Liver (tissue), 9 donors: ENCODE measurements around the gene RNFT2. TPM values are rescaled to one million over a fixed set of nuclear protein-coding genes. Genes with fewer than 3 reads are reported as not detected.

Experiments used
- DNase-seq: peaks from one replicate; pipeline ENCODE4 v3.0.0-alpha.2; 2017; ENCODE audit warnings: low spot score
- H3K27ac ChIP-seq, 2 donors: one replicate each; pipeline ENCODE4 v1.7.0; 2013; ENCODE audit warnings: inconsistent platforms in 2 of 2, low read length in 2 of 2, control low read depth in 1 of 2, low read depth in 1 of 2, mild to moderate bottlenecking in 1 of 2
- H3K27me3 ChIP-seq, 4 donors: one replicate each; pipeline versions ENCODE4 v1.6.1 to v1.7.0; 2013; ENCODE audit warnings: low read length in 3 of 4, inconsistent platforms in 1 of 4, mild to moderate bottlenecking in 1 of 4, moderate library complexity in 1 of 4; ENCODE audit not compliant: control insufficient read depth in 4 of 4, insufficient read depth in 4 of 4
- H3K36me3 ChIP-seq, 4 donors: one replicate each; pipeline versions ENCODE4 v1.6.1 to v1.7.0; 2013; ENCODE audit warnings: low read length in 3 of 4, mild to moderate bottlenecking in 3 of 4, low read depth in 1 of 4, moderate library complexity in 1 of 4; ENCODE audit not compliant: control insufficient read depth in 4 of 4, insufficient read depth in 3 of 4
- H3K4me1 ChIP-seq, 4 donors: one replicate each; pipeline versions ENCODE4 v1.6.1 to v1.7.0; 2013; ENCODE audit warnings: low read length in 3 of 4, mild to moderate bottlenecking in 3 of 4, moderate library complexity in 1 of 4; ENCODE audit not compliant: control insufficient read depth in 4 of 4, insufficient read depth in 4 of 4
- H3K4me3 ChIP-seq, 3 donors: one replicate each; pipeline versions ENCODE4 v1.6.1 to v1.7.0; 2013; ENCODE audit warnings: low read length in 3 of 3, control low read depth in 1 of 3, low read depth in 1 of 3, mild to moderate bottlenecking in 1 of 3
- H3K9ac ChIP-seq, 2 donors: one replicate each; pipeline ENCODE4 v1.7.0; 2013; ENCODE audit warnings: low read length in 2 of 2, mild to moderate bottlenecking in 2 of 2, moderate library complexity in 2 of 2, control low read depth in 1 of 2, low read depth in 1 of 2
- H3K9me3 ChIP-seq, 4 donors: one replicate each; pipeline versions ENCODE4 v1.6.1 to v1.7.0; 2013; ENCODE audit warnings: low read length in 3 of 4; ENCODE audit not compliant: control insufficient read depth in 4 of 4
- EGR1 ChIP-seq, 2 donors: IDR thresholded peaks; 2 replicates each; pipeline ENCODE4 v1.6.1; 2016 to 2018; ENCODE audit warnings: antibody characterized with exemption in 2 of 2, low read depth in 2 of 2
- FOXA1 ChIP-seq: IDR thresholded peaks from 2 replicates; pipeline ENCODE4 v1.6.1; 2016; ENCODE audit warnings: antibody characterized with exemption
- FOXA2 ChIP-seq: IDR thresholded peaks from 2 replicates; pipeline ENCODE4 v1.6.1; 2016; ENCODE audit warnings: antibody characterized with exemption
- GABPA ChIP-seq, 2 donors: IDR thresholded peaks in 1 of 2; conservative IDR thresholded peaks in 1 of 2; 2 replicates each; pipeline ENCODE4 v1.6.1; 2016; ENCODE audit warnings: antibody characterized with exemption in 2 of 2, mild to moderate bottlenecking in 1 of 2, moderate library complexity in 1 of 2
- HNF4A ChIP-seq, 2 donors: conservative IDR thresholded peaks; 2 replicates each; pipeline ENCODE4 v1.6.1; 2016; ENCODE audit warnings: antibody characterized with exemption in 2 of 2, mild to moderate bottlenecking in 2 of 2
- HNF4G ChIP-seq: IDR thresholded peaks from 2 replicates; pipeline ENCODE4 v1.6.1; 2016; ENCODE audit warnings: antibody characterized with exemption
- JUND ChIP-seq, 2 donors: IDR thresholded peaks; 2 replicates each; pipeline ENCODE4 v1.6.1; 2016; ENCODE audit warnings: antibody characterized with exemption in 2 of 2
- NR2F2 ChIP-seq: IDR thresholded peaks from 2 replicates; pipeline ENCODE4 v1.6.1; 2016; ENCODE audit warnings: antibody characterized with exemption
- RAD21 ChIP-seq, 2 donors: IDR thresholded peaks; 2 replicates each; pipeline ENCODE4 v1.6.1; 2016; ENCODE audit warnings: antibody characterized with exemption in 2 of 2, mild to moderate bottlenecking in 2 of 2
- RXRA ChIP-seq, 2 donors: IDR thresholded peaks; 2 replicates each; pipeline ENCODE4 v1.6.1; 2017 to 2018; ENCODE audit warnings: antibody characterized with exemption in 2 of 2, mild to moderate bottlenecking in 1 of 2
- SP1 ChIP-seq: IDR thresholded peaks from 2 replicates; pipeline ENCODE4 v1.6.1; 2018; ENCODE audit warnings: antibody characterized with exemption, mild to moderate bottlenecking
- TAF1 ChIP-seq: conservative IDR thresholded peaks from 2 replicates; pipeline ENCODE4 v1.6.1; 2016; ENCODE audit warnings: antibody characterized with exemption, mild to moderate bottlenecking
- YY1 ChIP-seq: IDR thresholded peaks from 2 replicates; pipeline ENCODE4 v1.6.1; 2016; ENCODE audit warnings: antibody characterized with exemption, mild to moderate bottlenecking
- WGBS: extraction: QIAGEN DNeasy Blood & Tissue Kit; methylation state at CpG from one replicate; pipeline ENCODE4 v1.1.7; 2013; 5-methylcytosine and 5-hydroxymethylcytosine counted together
- polyA plus RNA-seq, 2 donors: library from polyadenylated mRNA; stranded (reverse) in 1 of 2; unstranded in 1 of 2; fragments of 200-250 nt in 1 of 2; fragments of >200 nt in 1 of 2; fragmentation: Nextera tagmentation in 1 of 2; extraction: Ambion mirVana in 1 of 2; gene quantifications; one replicate each; pipeline versions ENCODE4 v1.2.1 to v1.2.3, GENCODE V29; 2013 to 2015
- total RNA-seq, 2 donors: library from RNA; depleted of rRNA; stranded (reverse); fragments of >200 nt; gene quantifications; one replicate each; pipeline ENCODE4 v1.2.3, GENCODE V29; 2014
- TF ChIP-seq, protein P1 (sequence below): IDR thresholded peaks from 2 replicates; pipeline ENCODE4 v1.6.1; 2016; ENCODE audit warnings: antibody characterized with exemption, mild to moderate bottlenecking
- TF ChIP-seq, protein P2 (sequence below): IDR thresholded peaks from 2 replicates; pipeline ENCODE4 v1.6.1; 2016; ENCODE audit warnings: antibody characterized with exemption
- TF ChIP-seq, protein P3 (sequence below): IDR thresholded peaks from 2 replicates; pipeline ENCODE4 v1.6.1; 2016; ENCODE audit warnings: antibody characterized with exemption
- TF ChIP-seq, protein P4 (sequence below): fragments of 150-350 bp; IDR thresholded peaks from 2 replicates; pipeline ENCODE4 v1.5.1; 2017; ENCODE audit warnings: improper control_type of control experiment, low read depth, low read length; ENCODE audit not compliant: missing input control
- TF ChIP-seq, protein P5 (sequence below): IDR thresholded peaks from 2 replicates; pipeline ENCODE4 v1.6.1; 2016; ENCODE audit warnings: antibody characterized with exemption
- donor health status: healthy.
- donor health status: healthy.
- donor health status: healthy.
- donor health status: healthy.
- donor health status: healthy.

The RNFT2 gene
- total and polyA plus RNA-seq, 4 donors = 0.13 to 1.4 (median 0.19) TPM

DNA sequence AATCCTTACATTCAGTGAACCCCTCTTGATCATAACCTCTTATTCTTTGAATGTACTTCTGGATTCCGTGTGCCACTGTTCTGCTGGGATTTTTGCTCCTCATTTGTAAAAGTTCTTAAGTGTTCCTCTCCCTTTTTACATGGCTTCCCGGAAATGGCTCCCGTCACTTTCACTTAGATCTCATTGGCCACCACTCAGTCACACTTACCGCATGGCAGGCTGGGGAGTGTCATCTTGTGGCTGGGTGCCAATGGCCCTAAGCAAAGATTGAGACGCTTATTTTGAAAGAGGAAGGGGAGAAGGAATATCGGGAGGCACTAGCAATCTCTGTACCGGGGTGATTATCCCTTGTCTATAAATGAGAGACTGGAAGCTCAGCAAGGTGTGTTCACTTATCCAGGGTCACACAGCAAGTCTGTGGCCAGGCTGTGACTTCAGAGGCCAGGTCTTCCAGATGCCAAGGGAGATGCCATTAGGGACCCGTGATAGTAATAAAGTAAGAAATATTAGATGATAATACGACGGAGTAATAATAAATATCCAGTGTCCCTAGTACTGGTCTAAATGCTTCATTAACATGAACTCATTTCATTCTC, 68.8 kb downstream of the RNFT2 start:
- H3K27me3 ChIP-seq = no peaks in the 10 kb centered on the region
- no peak overlapping the region for H3K9ac ChIP-seq
- H3K9me3 ChIP-seq = no peaks in the 10 kb centered on the region
- H3K27ac ChIP-seq = no peak overlapping the region
- no peak overlapping the region for H3K4me3 ChIP-seq
- no peaks in the 10 kb centered on the region for H3K4me1 ChIP-seq
- no peak for DNase-seq
- H3K36me3 ChIP-seq = no peaks in the 10 kb centered on the region
- 84% methylated on average over 10 of the region's 10 CpGs for WGBS
- no peak for TF ChIP-seq GABPA (IDR thresholded peaks at IDR 0.05 in 1 of 2, conservative IDR thresholded peaks at IDR 0.05 in 1 of 2)
- TF ChIP-seq RAD21 (IDR thresholded peaks at IDR 0.05) = no peak
- TF ChIP-seq YY1 = no peak
- TF ChIP-seq, protein P1, sequence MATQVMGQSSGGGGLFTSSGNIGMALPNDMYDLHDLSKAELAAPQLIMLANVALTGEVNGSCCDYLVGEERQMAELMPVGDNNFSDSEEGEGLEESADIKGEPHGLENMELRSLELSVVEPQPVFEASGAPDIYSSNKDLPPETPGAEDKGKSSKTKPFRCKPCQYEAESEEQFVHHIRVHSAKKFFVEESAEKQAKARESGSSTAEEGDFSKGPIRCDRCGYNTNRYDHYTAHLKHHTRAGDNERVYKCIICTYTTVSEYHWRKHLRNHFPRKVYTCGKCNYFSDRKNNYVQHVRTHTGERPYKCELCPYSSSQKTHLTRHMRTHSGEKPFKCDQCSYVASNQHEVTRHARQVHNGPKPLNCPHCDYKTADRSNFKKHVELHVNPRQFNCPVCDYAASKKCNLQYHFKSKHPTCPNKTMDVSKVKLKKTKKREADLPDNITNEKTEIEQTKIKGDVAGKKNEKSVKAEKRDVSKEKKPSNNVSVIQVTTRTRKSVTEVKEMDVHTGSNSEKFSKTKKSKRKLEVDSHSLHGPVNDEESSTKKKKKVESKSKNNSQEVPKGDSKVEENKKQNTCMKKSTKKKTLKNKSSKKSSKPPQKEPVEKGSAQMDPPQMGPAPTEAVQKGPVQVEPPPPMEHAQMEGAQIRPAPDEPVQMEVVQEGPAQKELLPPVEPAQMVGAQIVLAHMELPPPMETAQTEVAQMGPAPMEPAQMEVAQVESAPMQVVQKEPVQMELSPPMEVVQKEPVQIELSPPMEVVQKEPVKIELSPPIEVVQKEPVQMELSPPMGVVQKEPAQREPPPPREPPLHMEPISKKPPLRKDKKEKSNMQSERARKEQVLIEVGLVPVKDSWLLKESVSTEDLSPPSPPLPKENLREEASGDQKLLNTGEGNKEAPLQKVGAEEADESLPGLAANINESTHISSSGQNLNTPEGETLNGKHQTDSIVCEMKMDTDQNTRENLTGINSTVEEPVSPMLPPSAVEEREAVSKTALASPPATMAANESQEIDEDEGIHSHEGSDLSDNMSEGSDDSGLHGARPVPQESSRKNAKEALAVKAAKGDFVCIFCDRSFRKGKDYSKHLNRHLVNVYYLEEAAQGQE = no peak
- TF ChIP-seq, protein P2, sequence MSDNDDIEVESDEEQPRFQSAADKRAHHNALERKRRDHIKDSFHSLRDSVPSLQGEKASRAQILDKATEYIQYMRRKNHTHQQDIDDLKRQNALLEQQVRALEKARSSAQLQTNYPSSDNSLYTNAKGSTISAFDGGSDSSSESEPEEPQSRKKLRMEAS = no peak
- no peak for TF ChIP-seq SP1
- no peak for TF ChIP-seq RXRA (IDR thresholded peaks at IDR 0.05)
- TF ChIP-seq, protein P3, sequence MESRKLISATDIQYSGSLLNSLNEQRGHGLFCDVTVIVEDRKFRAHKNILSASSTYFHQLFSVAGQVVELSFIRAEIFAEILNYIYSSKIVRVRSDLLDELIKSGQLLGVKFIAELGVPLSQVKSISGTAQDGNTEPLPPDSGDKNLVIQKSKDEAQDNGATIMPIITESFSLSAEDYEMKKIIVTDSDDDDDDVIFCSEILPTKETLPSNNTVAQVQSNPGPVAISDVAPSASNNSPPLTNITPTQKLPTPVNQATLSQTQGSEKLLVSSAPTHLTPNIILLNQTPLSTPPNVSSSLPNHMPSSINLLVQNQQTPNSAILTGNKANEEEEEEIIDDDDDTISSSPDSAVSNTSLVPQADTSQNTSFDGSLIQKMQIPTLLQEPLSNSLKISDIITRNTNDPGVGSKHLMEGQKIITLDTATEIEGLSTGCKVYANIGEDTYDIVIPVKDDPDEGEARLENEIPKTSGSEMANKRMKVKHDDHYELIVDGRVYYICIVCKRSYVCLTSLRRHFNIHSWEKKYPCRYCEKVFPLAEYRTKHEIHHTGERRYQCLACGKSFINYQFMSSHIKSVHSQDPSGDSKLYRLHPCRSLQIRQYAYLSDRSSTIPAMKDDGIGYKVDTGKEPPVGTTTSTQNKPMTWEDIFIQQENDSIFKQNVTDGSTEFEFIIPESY = no peak
- TF ChIP-seq EGR1 (IDR thresholded peaks at IDR 0.05; ENCODE audit: low read depth in 2 of 2) = no peak
- no peak for TF ChIP-seq NR2F2
- no peak for TF ChIP-seq FOXA1
- TF ChIP-seq, protein P4, sequence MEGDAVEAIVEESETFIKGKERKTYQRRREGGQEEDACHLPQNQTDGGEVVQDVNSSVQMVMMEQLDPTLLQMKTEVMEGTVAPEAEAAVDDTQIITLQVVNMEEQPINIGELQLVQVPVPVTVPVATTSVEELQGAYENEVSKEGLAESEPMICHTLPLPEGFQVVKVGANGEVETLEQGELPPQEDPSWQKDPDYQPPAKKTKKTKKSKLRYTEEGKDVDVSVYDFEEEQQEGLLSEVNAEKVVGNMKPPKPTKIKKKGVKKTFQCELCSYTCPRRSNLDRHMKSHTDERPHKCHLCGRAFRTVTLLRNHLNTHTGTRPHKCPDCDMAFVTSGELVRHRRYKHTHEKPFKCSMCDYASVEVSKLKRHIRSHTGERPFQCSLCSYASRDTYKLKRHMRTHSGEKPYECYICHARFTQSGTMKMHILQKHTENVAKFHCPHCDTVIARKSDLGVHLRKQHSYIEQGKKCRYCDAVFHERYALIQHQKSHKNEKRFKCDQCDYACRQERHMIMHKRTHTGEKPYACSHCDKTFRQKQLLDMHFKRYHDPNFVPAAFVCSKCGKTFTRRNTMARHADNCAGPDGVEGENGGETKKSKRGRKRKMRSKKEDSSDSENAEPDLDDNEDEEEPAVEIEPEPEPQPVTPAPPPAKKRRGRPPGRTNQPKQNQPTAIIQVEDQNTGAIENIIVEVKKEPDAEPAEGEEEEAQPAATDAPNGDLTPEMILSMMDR = no peak
- TF ChIP-seq HNF4G = no peak
- no peak for TF ChIP-seq JUND (IDR thresholded peaks at IDR 0.05)
- TF ChIP-seq HNF4A (conservative IDR thresholded peaks at IDR 0.05) = no peak
- TF ChIP-seq FOXA2 = no peak

DNA sequence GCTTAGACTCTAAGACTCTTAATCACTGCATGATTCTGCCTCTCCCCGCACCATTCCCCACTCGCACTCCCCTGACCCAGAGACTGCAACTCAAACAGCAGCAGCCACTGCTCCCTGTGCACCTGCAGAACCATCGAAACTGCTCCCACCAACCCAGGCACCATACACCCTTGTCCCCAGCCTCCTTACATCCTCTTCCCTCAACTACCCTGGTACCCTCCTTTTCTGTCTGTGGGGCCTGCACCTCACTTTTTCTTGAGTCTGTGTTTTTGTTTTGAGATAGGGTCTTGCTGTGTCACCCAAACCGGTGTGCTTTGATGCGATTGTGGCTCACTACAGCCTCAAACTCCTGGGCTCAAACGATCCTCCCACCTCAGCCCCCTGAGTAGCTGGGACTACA, 69.4 kb downstream of the RNFT2 start:
- no peaks in the 10 kb centered on the region for H3K27me3 ChIP-seq
- no peaks in the 10 kb centered on the region for H3K36me3 ChIP-seq
- DNase-seq = no peak
- no peak overlapping the region for H3K4me3 ChIP-seq
- H3K9me3 ChIP-seq = no peaks in the 10 kb centered on the region
- no peaks in the 10 kb centered on the region for H3K4me1 ChIP-seq
- 92% methylated on average over 6 of the region's 6 CpGs for WGBS
- H3K9ac ChIP-seq = no peak overlapping the region
- H3K27ac ChIP-seq = no peak overlapping the region
- TF ChIP-seq YY1 (no peak), GABPA (IDR thresholded peaks at IDR 0.05 in 1 of 2, conservative IDR thresholded peaks at IDR 0.05 in 1 of 2) (no peak), HNF4A (conservative IDR thresholded peaks at IDR 0.05) (no peak), RXRA (IDR thresholded peaks at IDR 0.05) (no peak), SP1 (no peak), NR2F2 (no peak), HNF4G (no peak), FOXA2 (no peak), EGR1 (IDR thresholded peaks at IDR 0.05; ENCODE audit: low read depth in 2 of 2) (no peak), JUND (IDR thresholded peaks at IDR 0.05) (no peak), TAF1 (no peak), RAD21 (IDR thresholded peaks at IDR 0.05) (no peak), FOXA1 (no peak)
- TF ChIP-seq, protein P5, sequence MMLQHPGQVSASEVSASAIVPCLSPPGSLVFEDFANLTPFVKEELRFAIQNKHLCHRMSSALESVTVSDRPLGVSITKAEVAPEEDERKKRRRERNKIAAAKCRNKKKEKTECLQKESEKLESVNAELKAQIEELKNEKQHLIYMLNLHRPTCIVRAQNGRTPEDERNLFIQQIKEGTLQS = no peak
- TF ChIP-seq, protein P2 = no peak
- TF ChIP-seq, protein P1 = no peak
